Ecto neural progenitor cell (in vitro differentiated cells): ENCODE data around the gene CAMSAP3.
A peak's percentile ranks its signal among the peaks of the same experiment; 100 is the strongest.

Experiments used
- DNase-seq: peaks from one replicate; pipeline ENCODE4 v3.0.0-alpha.2; 2018; ENCODE audit warnings: low spot score

Gene CAMSAP3

GRCh38 chr19:7648265-7649014 is 52.8 kb downstream of the CAMSAP3 start:
- no peak for DNase-seq

DNA sequence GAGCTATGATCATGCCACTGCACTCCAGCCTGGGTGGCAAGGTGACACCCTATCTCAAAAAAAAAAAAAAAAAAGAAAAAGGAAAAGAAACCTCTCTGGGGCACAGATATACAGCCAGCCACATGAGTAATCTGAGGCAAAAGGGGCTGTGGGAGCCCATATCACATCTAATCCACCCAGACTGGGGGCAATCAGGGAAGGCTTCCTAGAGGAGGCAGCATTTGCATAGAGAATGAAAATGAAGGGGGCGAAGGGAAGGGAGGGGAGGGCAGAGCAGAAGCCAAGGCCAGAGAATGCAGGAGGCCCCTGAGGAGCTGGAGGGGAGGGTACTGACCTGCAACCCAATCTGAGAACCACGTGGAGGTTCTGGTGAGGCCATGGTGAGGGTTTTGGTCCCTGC is 54.5 kb downstream of the CAMSAP3 start:
- DNase-seq, result no peak

DNA sequence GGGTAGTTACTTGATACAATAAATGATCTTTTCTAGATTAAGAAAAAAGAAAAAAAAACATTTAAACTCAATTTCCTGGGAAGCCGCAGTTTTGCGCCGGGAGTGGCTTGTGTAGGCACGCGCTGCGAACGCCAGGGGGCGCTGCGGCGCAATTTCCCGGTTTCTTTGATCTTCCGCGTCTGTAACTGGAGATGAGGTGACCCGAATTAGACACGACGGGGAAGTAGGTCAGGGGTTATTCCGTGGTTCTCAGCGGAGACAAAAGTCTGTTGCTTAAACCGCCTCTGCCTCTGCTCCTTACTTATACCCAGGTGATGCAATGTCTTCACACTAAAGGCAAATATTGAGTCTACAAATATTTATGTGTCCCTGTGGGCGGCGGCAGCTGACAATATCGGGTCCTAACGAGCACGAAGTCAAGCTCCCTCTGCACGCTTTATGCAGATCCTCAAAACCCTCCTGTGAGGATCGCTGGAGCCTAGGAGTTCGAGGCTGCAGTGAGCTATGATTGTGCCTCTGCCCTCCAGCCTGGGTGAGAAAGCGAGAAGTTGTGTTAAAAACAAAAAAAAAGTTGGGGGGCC is 56.5 kb downstream of the CAMSAP3 start:
- peak; percentile 93 for DNase-seq

DNA sequence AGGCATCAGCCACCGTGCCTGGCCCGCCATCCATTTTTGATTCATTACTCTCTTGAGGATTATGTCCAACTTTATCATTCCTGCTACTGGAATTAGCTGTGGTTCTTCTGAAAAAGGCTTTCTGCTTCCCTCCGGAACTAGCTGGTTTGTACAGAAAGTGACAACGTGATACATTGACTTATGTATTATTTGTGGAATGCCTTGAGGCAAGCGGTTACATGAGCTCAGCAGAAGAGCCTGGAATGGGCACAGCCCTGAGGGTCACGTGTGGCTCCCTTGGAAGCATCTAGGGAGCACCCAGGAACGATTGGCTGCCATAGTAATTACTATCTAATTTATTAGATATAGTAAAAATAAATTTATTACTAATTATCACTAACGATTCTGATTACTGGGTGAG is 58.7 kb downstream of the CAMSAP3 start:
- no peak for DNase-seq

DNA sequence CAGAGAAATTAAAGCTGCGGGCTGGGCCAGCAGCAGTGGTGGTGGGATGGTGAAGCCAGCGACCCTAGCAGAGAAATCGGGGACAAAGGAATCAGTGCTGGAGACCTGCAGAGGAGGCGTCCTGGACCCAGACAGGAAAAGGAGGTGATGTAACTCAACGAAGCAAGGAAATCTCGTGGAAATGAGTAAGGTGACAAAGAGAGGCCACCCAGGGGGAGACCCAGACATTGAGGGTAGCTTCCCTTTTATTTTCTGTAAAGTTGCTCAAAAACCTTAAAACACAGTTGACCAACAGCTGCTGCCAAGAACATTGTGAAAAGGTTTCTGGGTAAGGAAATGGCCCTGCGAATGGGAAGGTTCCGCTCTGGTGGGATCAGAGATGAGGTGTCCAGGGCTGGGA is 59.9 kb downstream of the CAMSAP3 start:
- DNase-seq, result no peak

DNA sequence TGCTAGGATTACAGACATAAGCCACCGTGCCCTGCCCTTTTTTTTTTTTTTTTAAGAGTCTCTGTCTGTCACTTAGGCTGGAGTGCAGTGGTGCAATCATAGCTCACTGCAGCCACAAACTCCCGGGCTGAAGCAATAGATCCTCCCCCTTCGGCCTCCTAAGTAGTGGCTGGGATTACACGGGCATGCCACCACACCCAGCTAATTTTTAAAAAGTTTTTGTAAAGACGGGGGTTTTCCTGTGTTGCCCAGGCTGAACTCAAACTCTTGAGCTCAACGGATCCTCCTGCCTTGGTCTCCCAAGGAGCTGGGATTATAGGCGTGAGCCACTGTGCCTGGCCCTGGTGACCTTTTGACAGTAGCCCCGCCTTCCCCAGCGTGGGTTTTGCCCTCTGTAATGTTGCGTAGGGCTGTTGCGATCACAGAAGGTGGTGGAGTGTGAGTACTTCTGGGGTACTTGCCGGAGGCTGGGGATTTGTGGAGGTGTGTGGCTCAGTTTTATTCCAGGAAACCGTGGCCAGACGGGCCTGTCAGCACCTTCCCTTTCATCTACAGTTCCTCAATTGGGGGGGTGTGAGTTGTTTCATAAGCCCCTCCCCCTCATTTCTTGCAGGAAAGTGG is 61.6 kb downstream of the CAMSAP3 start:
- DNase-seq, result no peak

DNA sequence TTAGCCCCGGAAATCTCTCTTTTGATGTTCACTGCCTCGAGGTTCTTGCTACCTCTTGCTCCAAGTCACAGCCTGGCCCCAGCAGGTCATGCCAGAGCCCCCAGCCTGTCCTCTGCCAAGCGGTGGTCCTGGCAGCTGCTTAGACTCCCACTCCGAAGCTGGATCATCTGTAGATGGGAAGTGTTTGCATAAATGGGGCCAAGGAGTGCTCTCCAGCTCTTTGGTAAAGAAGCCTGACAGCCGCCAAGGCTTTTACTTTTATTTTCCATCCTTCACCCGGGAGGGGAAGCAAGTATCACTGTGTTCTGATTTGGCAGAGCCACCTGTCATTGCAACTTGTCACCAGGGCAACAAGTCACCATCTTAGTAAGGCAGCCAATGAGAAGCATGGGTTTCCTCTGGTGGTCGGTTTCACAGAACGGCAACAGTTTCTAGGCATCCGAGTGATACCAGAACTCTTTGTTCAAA is 62.6 kb downstream of the CAMSAP3 start:
- DNase-seq, result no peak

GRCh38 chr19:7661744-7662538 is 66.3 kb downstream of the CAMSAP3 start:
- no peak for DNase-seq

- no peak for DNase-seq
These were observed 67.0 kb downstream of the CAMSAP3 start for GRCh38 chr19:7662657-7663056.

- no peak for DNase-seq
These were observed 68.0 kb downstream of the CAMSAP3 start for GRCh38 chr19:7663706-7664105.

DNA sequence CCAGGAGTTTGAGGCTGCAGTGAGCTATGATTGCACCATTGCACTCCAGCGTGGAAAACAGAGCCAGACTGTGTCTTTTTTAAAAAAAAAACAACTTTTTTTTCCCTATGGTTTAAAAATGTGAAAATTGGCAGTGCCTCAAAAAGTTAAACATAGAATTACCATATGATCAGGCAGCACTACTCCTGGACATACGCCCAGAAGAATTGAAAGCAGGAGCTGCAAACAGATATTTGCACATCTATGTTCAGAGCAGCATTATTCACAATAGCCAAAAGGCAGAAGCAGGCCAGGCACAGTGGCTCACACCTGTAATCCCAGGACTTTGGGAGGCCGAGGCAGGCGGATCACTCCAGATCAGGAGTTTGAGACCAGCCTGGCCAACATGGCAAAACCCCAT is 69.4 kb downstream of the CAMSAP3 start:
- no peak for DNase-seq
